ENCODE results near the gene BACH2. TPM values are rescaled to one million over a fixed set of nuclear protein-coding genes. Genes with fewer than 3 reads are reported as not detected.

The BACH2 gene
- total RNA-seq, 1 donor from 2014 or later: 7.8 TPM

GRCh38 chr6:90329386-90330077, 32.9 kb upstream of the BACH2 start:
- Mint-ChIP-seq H3K4me1 (ENCODE audit: low read depth) (no peaks in the 10 kb centered on the region), H3K27ac (ENCODE audit: unreplicated experiment) (no peak overlapping the region), H3K36me3 (ENCODE audit: low read depth) (no peaks in the 10 kb centered on the region), H3K27me3 (ENCODE audit: low read depth) (no peaks in the 10 kb centered on the region), H3K9me3 (ENCODE audit: low read depth) (peaks cover 3% of the 10 kb centered on the region), H3K4me3 (ENCODE audit: unreplicated experiment) (no peak overlapping the region)
- DNase-seq (ENCODE audit: low spot score): no peak
- TF ChIP-seq CTCF (IDR thresholded peaks at IDR 0.05): no peak

- no peaks in the 10 kb centered on the region for H3K4me1 Mint-ChIP-seq (ENCODE audit: low read depth)
- no peak for DNase-seq (ENCODE audit: low spot score)
- no peak overlapping the region for H3K4me3 Mint-ChIP-seq (ENCODE audit: unreplicated experiment)
- no peak for TF ChIP-seq CTCF (IDR thresholded peaks at IDR 0.05)
- no peaks in the 10 kb centered on the region for H3K36me3 Mint-ChIP-seq (ENCODE audit: low read depth)
- no peaks in the 10 kb centered on the region for H3K27me3 Mint-ChIP-seq (ENCODE audit: low read depth)
- no peak overlapping the region for H3K27ac Mint-ChIP-seq (ENCODE audit: unreplicated experiment)
- peaks cover 3% of the 10 kb centered on the region for H3K9me3 Mint-ChIP-seq (ENCODE audit: low read depth)
Observed at GRCh38 chr6:90328004-90328403, 31.4 kb upstream of the BACH2 start.

- no peak for DNase-seq (ENCODE audit: low spot score)
- Mint-ChIP-seq H3K4me3 (ENCODE audit: unreplicated experiment) (no peak overlapping the region), H3K4me1 (ENCODE audit: low read depth) (no peaks in the 10 kb centered on the region), H3K9me3 (ENCODE audit: low read depth) (no peaks in the 10 kb centered on the region), H3K36me3 (ENCODE audit: low read depth) (no peaks in the 10 kb centered on the region), H3K27me3 (ENCODE audit: low read depth) (no peaks in the 10 kb centered on the region), H3K27ac (ENCODE audit: unreplicated experiment) (no peak overlapping the region)
- TF ChIP-seq CTCF (IDR thresholded peaks at IDR 0.05): no peak
Observed at GRCh38 chr6:90326404-90327057, 29.9 kb upstream of the BACH2 start.

GRCh38 chr6:90323706-90324105, 27.1 kb upstream of the BACH2 start:
- TF ChIP-seq CTCF (IDR thresholded peaks at IDR 0.05): no peak
- no peak overlapping the region for H3K4me3 Mint-ChIP-seq (ENCODE audit: unreplicated experiment)
- DNase-seq (ENCODE audit: low spot score): no peak
- H3K36me3 Mint-ChIP-seq (ENCODE audit: low read depth): no peaks in the 10 kb centered on the region
- no peak overlapping the region for H3K27ac Mint-ChIP-seq (ENCODE audit: unreplicated experiment)
- H3K4me1 Mint-ChIP-seq (ENCODE audit: low read depth): no peaks in the 10 kb centered on the region
- H3K9me3 Mint-ChIP-seq (ENCODE audit: low read depth): no peaks in the 10 kb centered on the region
- H3K27me3 Mint-ChIP-seq (ENCODE audit: low read depth): peaks cover 2% of the 10 kb centered on the region

GRCh38 chr6:90322976-90323474, 26.4 kb upstream of the BACH2 start:
- peaks cover 2% of the 10 kb centered on the region for H3K27me3 Mint-ChIP-seq (ENCODE audit: low read depth)
- no peak for DNase-seq (ENCODE audit: low spot score)
- no peak overlapping the region for H3K4me3 Mint-ChIP-seq (ENCODE audit: unreplicated experiment)
- H3K9me3 Mint-ChIP-seq (ENCODE audit: low read depth): no peaks in the 10 kb centered on the region
- no peak for TF ChIP-seq CTCF (IDR thresholded peaks at IDR 0.05)
- H3K27ac Mint-ChIP-seq (ENCODE audit: unreplicated experiment): no peak overlapping the region
- H3K36me3 Mint-ChIP-seq (ENCODE audit: low read depth): no peaks in the 10 kb centered on the region
- H3K4me1 Mint-ChIP-seq (ENCODE audit: low read depth): no peaks in the 10 kb centered on the region

Data from chondrocyte (in vitro differentiated cells).